ENCODE measurements around the gene LDAH.

LDAH gene

DNA sequence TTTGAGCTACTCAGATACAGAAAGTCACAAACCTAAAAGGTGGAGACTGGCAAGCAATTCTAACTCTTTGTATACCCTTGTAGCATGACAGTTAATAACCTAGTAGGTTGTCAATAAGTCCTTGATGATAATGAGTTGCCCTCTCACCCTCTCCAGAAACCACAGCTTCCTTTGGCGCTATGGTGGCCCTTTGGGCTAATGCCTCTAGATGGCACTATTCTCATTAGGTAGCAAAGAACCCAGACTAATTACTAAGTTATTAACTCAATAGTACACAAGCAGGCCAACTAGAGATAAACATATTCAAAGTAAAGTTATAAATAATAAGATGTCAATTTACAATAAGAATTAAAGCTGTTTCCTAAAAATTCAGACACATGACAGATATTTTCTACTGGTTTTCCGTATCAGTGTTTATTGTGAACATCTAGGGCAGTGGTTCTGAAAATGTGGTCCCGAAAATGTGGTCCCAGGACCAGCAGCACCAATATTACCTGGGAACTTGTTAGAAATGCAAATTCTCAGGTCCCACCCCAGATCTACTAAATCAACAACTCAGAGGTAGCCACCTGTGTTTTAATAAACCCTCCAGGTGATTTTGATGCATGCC lies 41.1 kb downstream of the LDAH start:
- DNase-seq (ENCODE audit: low read depth) = peak; percentile 4

GRCh38 chr2:20771299-20771698 lies 51.6 kb downstream of the LDAH start:
- no peak for DNase-seq (ENCODE audit: low read depth)

DNA sequence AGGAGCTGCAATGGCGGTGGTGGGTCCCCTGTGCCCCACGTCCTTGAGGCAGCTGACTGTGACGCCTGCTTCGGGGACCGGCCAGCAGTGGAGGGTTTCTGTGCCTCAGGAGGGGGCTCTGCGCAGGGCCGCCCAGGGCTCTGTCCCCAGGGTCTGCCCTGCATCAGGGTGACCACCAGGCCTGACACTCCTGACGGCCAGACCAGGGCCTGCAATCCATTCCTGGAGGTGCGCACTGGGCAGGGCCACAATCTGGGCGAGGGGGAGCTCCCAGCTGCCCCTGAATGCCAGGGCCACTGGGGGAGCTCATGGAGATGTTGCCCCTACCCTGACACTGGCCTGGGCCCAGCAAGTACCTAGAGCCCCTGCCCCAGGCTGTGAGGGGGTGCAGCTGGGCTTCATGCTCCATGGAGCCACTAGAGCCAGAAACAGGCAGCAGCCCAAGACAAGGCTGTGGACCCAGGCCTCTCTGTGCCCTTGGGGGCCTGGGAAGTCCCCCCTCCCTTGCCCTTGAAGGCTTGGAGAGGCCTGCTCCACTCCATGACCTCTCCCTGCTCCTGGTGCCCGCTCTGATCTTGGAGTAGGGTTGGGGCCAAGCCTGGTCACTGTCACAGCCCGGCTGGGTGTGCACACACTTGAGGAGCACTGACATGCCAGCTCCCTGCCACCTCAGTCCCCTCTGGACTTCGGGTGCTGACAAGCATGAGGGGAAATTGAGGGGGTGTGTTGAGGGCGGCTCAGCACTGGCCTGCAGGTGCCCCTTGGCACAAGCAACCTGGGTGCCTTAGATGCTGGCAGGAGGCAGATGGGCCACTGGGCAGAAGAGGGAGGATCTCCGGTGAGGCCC lies 55.9 kb downstream of the LDAH start:
- no peak for DNase-seq (ENCODE audit: low read depth)

- no peak for DNase-seq (ENCODE audit: low read depth)
Measured at GRCh38 chr2:20766213-20766612, 56.7 kb downstream of the LDAH start.

- no peak for DNase-seq (ENCODE audit: low read depth)
Measured at GRCh38 chr2:20762945-20763683, 59.8 kb downstream of the LDAH start.

DNA sequence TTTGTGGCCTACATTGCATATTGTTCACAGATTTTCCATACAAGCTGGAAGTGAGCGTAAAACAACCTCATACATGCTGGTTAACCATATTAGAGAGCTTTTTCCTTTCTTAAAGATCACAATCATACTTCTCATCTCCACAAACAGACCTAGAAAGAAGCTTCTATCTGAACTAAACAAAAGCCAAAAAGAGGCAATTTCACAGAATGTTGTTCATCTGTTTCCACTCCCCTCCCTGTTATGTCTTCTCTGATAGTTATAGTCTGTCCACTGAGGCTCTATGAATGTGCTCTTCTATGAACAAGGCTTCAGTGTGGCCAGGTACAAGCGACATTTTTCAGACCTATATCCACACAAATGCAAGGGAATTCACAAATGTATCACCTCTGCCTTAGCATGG lies 63.4 kb downstream of the LDAH start:
- DNase-seq (ENCODE audit: low read depth) = no peak

- no peak for DNase-seq (ENCODE audit: low read depth)
Measured at GRCh38 chr2:20758997-20759396, 63.9 kb downstream of the LDAH start.

DNA sequence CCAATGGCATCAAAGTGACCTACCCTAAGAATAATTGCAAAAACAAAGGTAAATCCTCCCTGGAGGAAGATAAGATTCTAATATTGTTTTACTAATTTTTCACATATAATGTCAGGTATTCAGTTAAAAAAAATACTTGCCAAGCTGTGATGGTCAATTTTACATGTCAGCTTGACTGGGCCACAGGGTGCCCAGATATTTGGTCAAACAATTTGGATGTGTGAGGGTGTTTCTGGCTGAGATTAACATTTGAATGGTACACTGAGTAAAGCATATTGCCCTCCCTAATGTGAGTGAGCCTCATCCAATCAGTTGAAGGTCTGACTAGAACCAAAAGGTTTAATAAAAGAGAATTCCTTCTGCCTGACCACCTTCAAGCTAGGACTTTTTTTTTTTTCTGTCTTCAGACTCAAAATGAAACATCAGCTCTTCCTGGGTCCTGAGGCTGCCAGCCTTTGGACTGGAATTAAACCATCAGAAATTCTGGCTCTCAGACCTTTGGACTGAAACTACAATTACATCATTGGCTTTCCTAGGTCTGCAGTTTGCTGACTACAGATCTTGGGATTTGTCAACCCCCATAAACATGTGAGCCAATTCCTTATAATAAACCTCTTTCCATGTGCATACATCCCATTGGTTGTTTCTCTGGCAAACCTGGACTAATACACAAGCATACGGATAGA lies 65.4 kb downstream of the LDAH start:
- no peak for DNase-seq (ENCODE audit: low read depth)

DNA sequence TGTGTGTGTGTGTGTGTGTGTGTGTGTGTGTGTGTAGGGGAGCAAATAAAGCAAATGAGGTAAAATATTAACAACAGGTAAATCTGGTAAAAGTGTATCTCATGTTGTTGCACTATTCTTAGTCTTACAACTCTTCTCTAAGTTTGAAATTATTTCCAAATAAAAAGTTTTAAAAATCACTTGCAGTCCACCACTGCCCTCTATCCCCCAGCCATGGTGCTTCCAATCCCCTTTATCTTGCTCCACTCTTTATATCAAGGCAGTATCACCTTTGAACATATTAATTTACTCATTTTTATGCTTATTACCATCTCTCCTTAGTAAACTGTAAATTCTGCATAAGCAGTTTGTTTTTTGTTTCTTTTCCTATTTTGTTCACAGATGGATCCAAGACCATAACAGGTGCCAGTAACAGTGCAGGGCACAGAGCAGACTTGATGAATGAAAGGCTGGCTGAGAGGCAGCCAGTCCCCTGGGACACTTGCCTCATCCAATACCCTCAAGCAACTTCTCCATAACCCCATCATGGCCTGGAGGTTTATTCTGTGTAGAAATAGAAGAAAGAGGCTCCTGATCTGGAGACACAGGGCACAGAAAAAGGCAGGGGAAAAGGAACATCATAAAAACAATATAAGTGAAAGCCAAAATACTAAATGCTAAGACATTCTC lies 67.6 kb downstream of the LDAH start:
- no peak for DNase-seq (ENCODE audit: low read depth)

DNA sequence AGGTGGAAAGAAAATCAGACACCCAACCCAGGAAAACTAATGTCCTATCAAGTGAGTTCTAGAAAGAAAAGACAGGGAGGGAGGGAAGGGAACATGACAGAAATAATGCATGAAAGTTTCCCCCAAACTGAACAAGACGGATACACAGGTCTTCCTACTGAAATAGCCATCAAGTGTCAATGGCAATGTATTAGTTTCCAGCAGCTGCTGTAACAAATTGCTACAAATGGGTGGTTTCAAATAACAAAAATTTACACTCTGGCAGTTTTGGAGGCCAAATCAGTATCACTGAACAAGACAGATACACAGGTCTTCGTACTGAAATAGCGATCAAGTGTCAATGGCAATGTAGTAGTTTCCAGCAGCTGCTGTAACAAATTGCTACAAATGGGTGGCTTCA lies 70.6 kb downstream of the LDAH start:
- no peak for DNase-seq (ENCODE audit: low read depth)

- DNase-seq (ENCODE audit: low read depth) = no peak
Measured at GRCh38 chr2:20747317-20747716, 75.6 kb downstream of the LDAH start.

DNA sequence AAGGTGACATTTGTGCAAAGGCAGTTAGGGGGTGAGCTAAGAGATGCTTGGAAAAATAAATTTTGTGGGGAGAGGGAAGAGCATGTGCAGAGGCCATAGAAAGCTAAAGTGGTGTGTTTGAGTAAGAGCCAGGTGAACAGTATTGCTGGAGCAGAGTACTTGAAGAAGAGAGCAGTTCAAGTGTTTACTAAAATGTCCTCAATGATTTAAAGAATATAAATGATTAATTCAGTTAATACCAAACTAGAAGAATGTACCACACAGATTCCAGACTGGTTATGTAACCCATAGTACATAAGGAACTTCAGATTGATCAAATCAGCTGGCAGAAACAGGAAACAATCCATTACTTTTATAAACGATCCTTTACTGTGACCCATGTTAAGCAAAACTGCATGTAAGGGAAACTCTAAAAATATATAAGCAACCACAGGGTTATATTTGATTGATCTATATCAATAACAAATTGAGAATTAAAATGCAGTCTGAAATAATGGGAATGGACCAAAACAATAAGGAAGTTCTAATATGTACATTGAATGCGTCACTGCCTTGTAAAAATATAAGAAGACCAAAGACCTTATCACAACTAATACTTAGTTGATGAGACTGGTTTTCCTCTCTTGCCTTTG lies 76.9 kb downstream of the LDAH start:
- DNase-seq (ENCODE audit: low read depth) = no peak

GRCh38 chr2:20744366-20745335 lies 78.2 kb downstream of the LDAH start:
- no peak for DNase-seq (ENCODE audit: low read depth)

DNA sequence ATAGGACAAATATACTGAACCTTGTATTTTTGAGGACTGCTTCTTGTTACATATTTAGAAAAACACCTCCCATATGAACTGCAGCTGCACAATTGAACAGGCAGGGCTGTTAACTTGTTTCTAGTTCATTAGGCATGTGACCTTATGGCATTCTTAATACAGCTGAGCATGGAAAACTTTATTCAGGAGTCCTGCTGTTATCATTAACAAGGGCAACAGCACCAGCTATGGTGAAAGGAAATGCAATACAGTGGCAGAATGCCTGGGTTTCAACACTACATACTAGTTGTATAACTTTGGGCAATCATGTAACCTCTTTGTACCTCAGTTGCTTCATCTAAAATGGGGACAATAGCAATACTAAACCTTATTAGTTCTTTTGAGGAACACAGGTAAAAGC lies 84.1 kb downstream of the LDAH start:
- DNase-seq (ENCODE audit: low read depth) = no peak

DNA sequence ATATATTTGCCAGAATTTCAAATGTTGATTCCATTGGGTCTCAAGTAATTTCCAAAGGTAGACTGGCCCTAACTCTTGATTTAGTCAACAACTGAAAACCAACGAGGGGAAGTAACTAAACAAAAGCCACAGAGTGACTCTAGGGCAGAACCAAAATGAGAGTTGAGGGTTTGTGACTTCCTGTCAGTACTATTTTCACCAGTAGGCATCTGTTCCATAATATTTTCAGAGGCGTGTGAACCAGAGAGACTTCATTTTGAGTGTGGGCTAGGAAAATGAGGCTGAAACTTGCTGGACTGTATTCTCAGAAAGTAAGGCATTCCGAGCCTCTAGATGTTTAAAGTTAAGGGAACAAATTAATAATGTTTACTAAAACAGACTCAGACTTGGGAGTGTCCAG lies 85.4 kb downstream of the LDAH start:
- no peak for DNase-seq (ENCODE audit: low read depth)

GRCh38 chr2:20728114-20728758 lies 94.7 kb downstream of the LDAH start:
- peak; percentile 38 for DNase-seq (ENCODE audit: low read depth)

GRCh38 chr2:20726913-20727312 lies 96.0 kb downstream of the LDAH start:
- no peak for DNase-seq (ENCODE audit: low read depth)

DNA sequence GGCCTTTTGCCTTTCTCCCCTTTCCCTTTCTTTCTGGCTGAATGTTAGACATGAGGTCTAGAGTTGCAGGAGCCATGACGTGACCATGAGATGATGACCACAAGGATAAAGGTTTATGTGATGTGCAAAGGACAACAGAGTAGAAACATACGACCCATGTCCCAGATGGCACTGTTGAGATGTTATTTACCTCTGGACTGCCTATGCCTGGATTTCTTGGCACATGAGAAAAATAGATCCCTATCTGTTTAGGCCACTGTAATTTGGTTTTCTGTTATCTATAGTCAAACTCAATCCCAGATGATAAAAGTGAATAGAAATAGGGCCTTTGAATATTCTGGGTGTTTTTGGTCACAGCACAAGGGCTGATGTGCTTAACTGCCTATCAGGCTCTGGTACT lies 97.1 kb downstream of the LDAH start:
- no peak for DNase-seq (ENCODE audit: low read depth)

DNA sequence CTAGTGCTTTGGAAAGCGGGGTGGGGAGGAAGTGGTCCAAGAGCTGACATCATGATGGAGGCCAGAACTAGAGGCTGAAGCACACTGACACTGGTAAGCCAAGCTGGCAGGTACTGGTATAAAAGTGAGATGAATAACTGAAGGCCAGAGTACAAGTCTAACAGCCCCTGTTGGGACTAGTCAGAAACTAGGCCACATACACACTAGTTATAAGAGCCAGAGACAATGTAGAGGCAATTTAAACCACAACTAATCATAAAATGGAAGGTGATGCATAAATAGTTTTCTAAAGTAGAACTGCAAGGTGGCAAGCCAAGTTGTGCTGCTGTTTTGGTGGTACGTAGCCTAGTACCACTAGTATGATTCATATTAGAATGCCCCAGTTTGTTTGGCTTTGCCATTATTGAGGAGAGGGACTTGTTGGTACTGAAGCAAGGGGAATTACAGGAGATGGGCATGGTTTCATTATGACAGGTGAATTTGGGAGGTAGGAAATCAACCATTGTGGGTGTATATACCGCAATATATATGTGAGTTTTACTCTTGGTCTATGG lies 98.3 kb downstream of the LDAH start:
- DNase-seq (ENCODE audit: low read depth) = no peak
